GM18505 (cell line): ENCODE results near the gene CHCHD3.

Experiments
- ATAC-seq: cut with Tn5 transposase; IDR thresholded peaks from one replicate; pipeline ENCODE4 v1.9.1; 2021; ENCODE audit not compliant: unreplicated experiment
- POLR2A ChIP-seq: IDR thresholded peaks from 4 replicates; pipeline ENCODE4 v1.6.1; 2011; ENCODE audit warnings: borderline replicate concordance; ENCODE audit not compliant: insufficient read depth, insufficient read length; ENCODE audit errors: extremely low read depth

CHCHD3 gene

GRCh38 chr7:132965951-132966350 is 115.9 kb downstream of the CHCHD3 start:
- no peak for ATAC-seq
- TF ChIP-seq POLR2A: no peak

- no peak for TF ChIP-seq POLR2A
- no peak for ATAC-seq
Observed at GRCh38 chr7:132964876-132965275, 117.0 kb downstream of the CHCHD3 start.

- TF ChIP-seq POLR2A: no peak
Observed at GRCh38 chr7:132959891-132960290, 122.0 kb downstream of the CHCHD3 start.

GRCh38 chr7:132956556-132956955 is 125.3 kb downstream of the CHCHD3 start:
- no peak for TF ChIP-seq POLR2A
- ATAC-seq: no peak

More at GRCh38 chr7:132959891-132960290, 122.0 kb downstream of the CHCHD3 start:
- ATAC-seq: no peak

- ATAC-seq: no peak
- no peak for TF ChIP-seq POLR2A
Observed at GRCh38 chr7:132953468-132953867, 128.4 kb downstream of the CHCHD3 start.

- TF ChIP-seq POLR2A: no peak
- no peak for ATAC-seq
Observed at GRCh38 chr7:132950725-132951124, 131.2 kb downstream of the CHCHD3 start.

- no peak for TF ChIP-seq POLR2A
Observed at GRCh38 chr7:132947011-132947410, 134.9 kb downstream of the CHCHD3 start.

GRCh38 chr7:132944774-132945173 is 137.1 kb downstream of the CHCHD3 start:
- TF ChIP-seq POLR2A: no peak

More at GRCh38 chr7:132947011-132947410, 134.9 kb downstream of the CHCHD3 start:
- ATAC-seq: no peak

GRCh38 chr7:132943645-132944044 is 138.2 kb downstream of the CHCHD3 start:
- TF ChIP-seq POLR2A: no peak
- no peak for ATAC-seq

More at GRCh38 chr7:132944774-132945173, 137.1 kb downstream of the CHCHD3 start:
- no peak for ATAC-seq

GRCh38 chr7:132942701-132943100 is 139.2 kb downstream of the CHCHD3 start:
- no peak for TF ChIP-seq POLR2A
- no peak for ATAC-seq

GRCh38 chr7:132941905-132942304 is 140.0 kb downstream of the CHCHD3 start:
- no peak for ATAC-seq
- no peak for TF ChIP-seq POLR2A

GRCh38 chr7:132941428-132941827 is 140.5 kb downstream of the CHCHD3 start:
- no peak for ATAC-seq
- no peak for TF ChIP-seq POLR2A

- ATAC-seq: no peak
- TF ChIP-seq POLR2A: no peak
Observed at GRCh38 chr7:132940084-132940483, 141.8 kb downstream of the CHCHD3 start.

- ATAC-seq: no peak
- no peak for TF ChIP-seq POLR2A
Observed at GRCh38 chr7:132939495-132939894, 142.4 kb downstream of the CHCHD3 start.

- no peak for TF ChIP-seq POLR2A
- ATAC-seq: no peak
Observed at GRCh38 chr7:132937286-132937685, 144.6 kb downstream of the CHCHD3 start.
